WTC11 (cell line): Measurements from ENCODE around the gene TNIK. TPM values are rescaled to one million over a fixed set of nuclear protein-coding genes. Genes with fewer than 3 reads are reported as not detected.
A peak's percentile ranks its signal among the peaks of the same experiment; 100 is the strongest.

Experiments
- ATAC-seq: fragments of 200-7000 bp; cut with Tn5 transposase; 2 replicates; pipeline ENCODE4 v1.10.0; 2021; ENCODE audit warnings: mild to moderate bottlenecking, moderate library complexity
- CTCF ChIA-PET: fragments of 300-600 bp; sonication (Branson Sonifier 250); formaldehyde crosslinking; loops from one replicate; lab custom pipeline; 2021; ENCODE audit warnings: antibody characterized with exemption; lab: Charles Lee
- POLR2A ChIA-PET: fragments of 350-600 bp; sonication (Branson Sonifier 250); formaldehyde crosslinking; loops from one replicate; lab custom pipeline; 2021; ENCODE audit warnings: antibody characterized with exemption; lab: Charles Lee
- DNase-seq: peaks from one replicate; pipeline ENCODE4 v3.0.0; 2021; ENCODE audit warnings: low spot score
- H3K27ac Mint-ChIP-seq: 2 replicates; pipeline ENCODE4 v1.8.0; 2021; ENCODE audit warnings: mixed read lengths
- H3K27me3 Mint-ChIP-seq: 2 replicates; pipeline ENCODE4 v1.8.0; 2021; ENCODE audit warnings: low read depth, mild to moderate bottlenecking, moderate library complexity, mixed read lengths
- H3K36me3 Mint-ChIP-seq: 2 replicates; pipeline ENCODE4 v1.8.0; 2021; ENCODE audit warnings: mixed read lengths
- H3K4me1 Mint-ChIP-seq: 2 replicates; pipeline ENCODE4 v1.8.0; 2022; ENCODE audit warnings: mixed read lengths
- H3K4me3 Mint-ChIP-seq: 2 replicates; pipeline ENCODE4 v1.8.0; 2021; ENCODE audit warnings: mild to moderate bottlenecking, moderate library complexity, mixed read lengths
- H3K9me3 Mint-ChIP-seq: 2 replicates; pipeline ENCODE4 v1.8.0; 2021; ENCODE audit warnings: mixed read lengths
- ARID4B ChIP-seq: sonication (generic); formaldehyde crosslinking; IDR thresholded peaks from 2 replicates; pipeline ENCODE4 v1.8.0; 2023; ENCODE audit warnings: missing genetic modification reagents, mild to moderate bottlenecking, borderline replicate concordance
- ATF6 ChIP-seq: sonication (generic); formaldehyde crosslinking; IDR thresholded peaks from 2 replicates; pipeline ENCODE4 v1.8.1; 2023; ENCODE audit warnings: mild to moderate bottlenecking, missing genetic modification reagents
- CREM ChIP-seq: sonication (generic); formaldehyde crosslinking; IDR thresholded peaks from 2 replicates; pipeline ENCODE4 v1.8.1; 2022; ENCODE audit warnings: mild to moderate bottlenecking, missing genetic modification reagents, moderate library complexity
- ERG ChIP-seq: fragments of 250-450 bp; sonication (Bioruptor Pico); IDR thresholded peaks from 2 replicates; pipeline ENCODE4 v1.8.0; 2021; ENCODE audit warnings: mild to moderate bottlenecking
- FOXJ3 ChIP-seq: sonication (generic); formaldehyde crosslinking; IDR thresholded peaks from 2 replicates; pipeline ENCODE4 v1.9.0; 2021; ENCODE audit warnings: missing genetic modification reagents, mild to moderate bottlenecking, borderline replicate concordance
- FOXK1 ChIP-seq: sonication (generic); formaldehyde crosslinking; IDR thresholded peaks from 2 replicates; pipeline ENCODE4 v1.8.0; 2022; ENCODE audit warnings: mild to moderate bottlenecking, moderate library complexity, missing genetic modification reagents
- NFYB ChIP-seq: sonication (generic); formaldehyde crosslinking; conservative IDR thresholded peaks from 2 replicates; pipeline ENCODE4 v1.8.0; 2022; ENCODE audit warnings: low read depth, missing genetic modification reagents
- OVOL2 ChIP-seq: fragments of 250-450 bp; sonication (Bioruptor Pico); IDR thresholded peaks from 2 replicates; pipeline ENCODE4 v1.9.0; 2021; ENCODE audit warnings: mild to moderate bottlenecking, borderline replicate concordance
- RORB ChIP-seq: fragments of 250-450 bp; sonication (Bioruptor Pico); IDR thresholded peaks from 2 replicates; pipeline ENCODE4 v1.9.0; 2021; ENCODE audit warnings: mild to moderate bottlenecking
- TCF7 ChIP-seq: sonication (generic); formaldehyde crosslinking; IDR thresholded peaks from 2 replicates; pipeline ENCODE4 v1.8.0; 2022; ENCODE audit warnings: mild to moderate bottlenecking, low read depth, missing genetic modification reagents, moderate library complexity
- ZBTB43 ChIP-seq: sonication (generic); formaldehyde crosslinking; IDR thresholded peaks from 2 replicates; pipeline ENCODE4 v1.8.1; 2023; ENCODE audit warnings: mild to moderate bottlenecking, missing genetic modification reagents
- ZNF317 ChIP-seq: sonication (generic); formaldehyde crosslinking; IDR thresholded peaks from 2 replicates; pipeline ENCODE4 v1.8.1; 2023; ENCODE audit warnings: low read depth, mild to moderate bottlenecking, moderate library complexity, missing genetic modification reagents, borderline replicate concordance
- ZNF423 ChIP-seq: fragments of 250-450 bp; sonication (Bioruptor Pico); IDR thresholded peaks from 2 replicates; pipeline ENCODE4 v2.1.2; 2022; ENCODE audit warnings: mild to moderate bottlenecking, moderate library complexity
- total RNA-seq: library from RNA; stranded (reverse); gene quantifications from 3 replicates; pipeline ENCODE4 v1.2.3, GENCODE V29; 2021
- TF ChIP-seq, protein P1 (sequence below): sonication (generic); formaldehyde crosslinking; IDR thresholded peaks from 2 replicates; pipeline ENCODE4 v1.8.1; 2023; ENCODE audit warnings: mild to moderate bottlenecking, moderate library complexity, missing genetic modification reagents
- TF ChIP-seq, protein P2 (sequence below): fragments of 250-450 bp; sonication (Bioruptor Pico); IDR thresholded peaks from 2 replicates; pipeline ENCODE4 v1.9.0; 2021; ENCODE audit warnings: mild to moderate bottlenecking, borderline replicate concordance
- TF ChIP-seq, protein P3 (sequence below): sonication (generic); formaldehyde crosslinking; IDR thresholded peaks from 2 replicates; pipeline ENCODE4 v1.8.0; 2022; ENCODE audit warnings: mild to moderate bottlenecking, missing genetic modification reagents

The TNIK gene
- total RNA-seq, 1 experiment from 2014 or later: 50.3 TPM

DNA sequence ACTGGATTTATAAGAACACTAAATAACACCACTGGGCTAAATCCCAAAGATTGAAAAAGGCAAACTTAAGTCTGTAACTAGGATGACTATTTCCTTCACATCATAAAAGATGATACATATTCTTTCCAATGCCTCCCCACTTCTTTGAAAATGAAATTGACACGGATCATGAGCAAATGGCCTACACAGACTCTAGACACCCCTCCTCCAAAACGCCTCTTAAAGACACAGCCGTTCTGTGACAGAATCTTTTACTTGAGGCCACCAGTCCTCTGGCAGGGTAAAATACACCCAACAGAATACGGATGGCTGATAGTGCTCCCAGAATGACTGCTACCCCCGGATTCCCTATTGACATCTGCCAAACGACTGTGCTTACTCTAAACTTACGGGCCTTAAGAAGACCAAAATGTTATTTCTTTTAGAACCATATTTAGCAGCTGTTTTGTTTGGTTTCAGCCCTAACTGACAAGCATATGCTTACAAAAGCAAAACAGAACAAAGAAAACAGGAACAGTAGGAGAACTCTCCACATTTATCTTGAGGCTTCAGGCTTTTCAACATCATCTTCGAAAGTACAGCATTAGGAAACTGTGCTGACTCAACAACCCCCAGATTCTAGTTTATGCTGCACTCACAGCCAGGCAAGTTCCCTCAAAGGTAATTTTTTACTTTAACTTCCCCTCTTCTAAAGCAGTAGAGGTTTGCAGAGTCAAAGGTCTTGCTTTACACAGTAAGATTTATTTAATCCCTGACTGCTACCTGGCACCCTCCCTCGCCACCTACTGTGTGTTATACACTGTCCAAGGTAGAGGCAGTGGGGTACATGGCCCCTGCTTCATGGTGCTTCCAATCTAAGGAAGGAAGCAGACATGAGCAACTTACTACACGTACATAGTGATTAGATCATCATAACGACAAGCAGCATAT lies 84.3 kb downstream of the TNIK start:
- H3K9me3 Mint-ChIP-seq: no peaks in the 10 kb centered on the region
- no peak overlapping the region for H3K4me3 Mint-ChIP-seq
- CTCF ChIA-PET: interaction anchor here (0.7 to 1.4 kb wide), 2 partner anchors 69 to 78 kb away, joined by 3 read pairs; no protein-coding TSS in a partner anchor
- no peak for DNase-seq
- ATAC-seq: no peak
- 0 out of 2 replicates have a peak overlapping the region, but pooled peaks have one; percentile 21 for H3K27ac Mint-ChIP-seq
- no peaks in the 10 kb centered on the region for H3K27me3 Mint-ChIP-seq
- peaks cover 52% of the 10 kb centered on the region for H3K4me1 Mint-ChIP-seq
- no peaks in the 10 kb centered on the region for H3K36me3 Mint-ChIP-seq
- no peak for TF ChIP-seq ZNF317 (CRISPR knock-in tag)
- no peak for TF ChIP-seq ARID4B (CRISPR knock-in tag)
- TF ChIP-seq CREM: no peak
- TF ChIP-seq OVOL2: no peak
- no peak for TF ChIP-seq FOXK1 (CRISPR knock-in tag)
- TF ChIP-seq ZNF423: no peak
- TF ChIP-seq ATF6 (CRISPR knock-in tag): no peak
- TF ChIP-seq, protein P1, sequence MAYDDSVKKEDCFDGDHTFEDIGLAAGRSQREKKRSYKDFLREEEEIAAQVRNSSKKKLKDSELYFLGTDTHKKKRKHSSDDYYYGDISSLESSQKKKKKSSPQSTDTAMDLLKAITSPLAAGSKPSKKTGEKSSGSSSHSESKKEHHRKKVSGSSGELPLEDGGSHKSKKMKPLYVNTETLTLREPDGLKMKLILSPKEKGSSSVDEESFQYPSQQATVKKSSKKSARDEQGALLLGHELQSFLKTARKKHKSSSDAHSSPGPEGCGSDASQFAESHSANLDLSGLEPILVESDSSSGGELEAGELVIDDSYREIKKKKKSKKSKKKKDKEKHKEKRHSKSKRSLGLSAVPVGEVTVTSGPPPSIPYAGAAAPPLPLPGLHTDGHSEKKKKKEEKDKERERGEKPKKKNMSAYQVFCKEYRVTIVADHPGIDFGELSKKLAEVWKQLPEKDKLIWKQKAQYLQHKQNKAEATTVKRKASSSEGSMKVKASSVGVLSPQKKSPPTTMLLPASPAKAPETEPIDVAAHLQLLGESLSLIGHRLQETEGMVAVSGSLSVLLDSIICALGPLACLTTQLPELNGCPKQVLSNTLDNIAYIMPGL: no peak
- TF ChIP-seq NFYB (CRISPR knock-in tag): no peak
- no peak for TF ChIP-seq TCF7 (CRISPR knock-in tag)
- no peak for TF ChIP-seq ERG (CRISPR knock-in tag)
- TF ChIP-seq, protein P2, sequence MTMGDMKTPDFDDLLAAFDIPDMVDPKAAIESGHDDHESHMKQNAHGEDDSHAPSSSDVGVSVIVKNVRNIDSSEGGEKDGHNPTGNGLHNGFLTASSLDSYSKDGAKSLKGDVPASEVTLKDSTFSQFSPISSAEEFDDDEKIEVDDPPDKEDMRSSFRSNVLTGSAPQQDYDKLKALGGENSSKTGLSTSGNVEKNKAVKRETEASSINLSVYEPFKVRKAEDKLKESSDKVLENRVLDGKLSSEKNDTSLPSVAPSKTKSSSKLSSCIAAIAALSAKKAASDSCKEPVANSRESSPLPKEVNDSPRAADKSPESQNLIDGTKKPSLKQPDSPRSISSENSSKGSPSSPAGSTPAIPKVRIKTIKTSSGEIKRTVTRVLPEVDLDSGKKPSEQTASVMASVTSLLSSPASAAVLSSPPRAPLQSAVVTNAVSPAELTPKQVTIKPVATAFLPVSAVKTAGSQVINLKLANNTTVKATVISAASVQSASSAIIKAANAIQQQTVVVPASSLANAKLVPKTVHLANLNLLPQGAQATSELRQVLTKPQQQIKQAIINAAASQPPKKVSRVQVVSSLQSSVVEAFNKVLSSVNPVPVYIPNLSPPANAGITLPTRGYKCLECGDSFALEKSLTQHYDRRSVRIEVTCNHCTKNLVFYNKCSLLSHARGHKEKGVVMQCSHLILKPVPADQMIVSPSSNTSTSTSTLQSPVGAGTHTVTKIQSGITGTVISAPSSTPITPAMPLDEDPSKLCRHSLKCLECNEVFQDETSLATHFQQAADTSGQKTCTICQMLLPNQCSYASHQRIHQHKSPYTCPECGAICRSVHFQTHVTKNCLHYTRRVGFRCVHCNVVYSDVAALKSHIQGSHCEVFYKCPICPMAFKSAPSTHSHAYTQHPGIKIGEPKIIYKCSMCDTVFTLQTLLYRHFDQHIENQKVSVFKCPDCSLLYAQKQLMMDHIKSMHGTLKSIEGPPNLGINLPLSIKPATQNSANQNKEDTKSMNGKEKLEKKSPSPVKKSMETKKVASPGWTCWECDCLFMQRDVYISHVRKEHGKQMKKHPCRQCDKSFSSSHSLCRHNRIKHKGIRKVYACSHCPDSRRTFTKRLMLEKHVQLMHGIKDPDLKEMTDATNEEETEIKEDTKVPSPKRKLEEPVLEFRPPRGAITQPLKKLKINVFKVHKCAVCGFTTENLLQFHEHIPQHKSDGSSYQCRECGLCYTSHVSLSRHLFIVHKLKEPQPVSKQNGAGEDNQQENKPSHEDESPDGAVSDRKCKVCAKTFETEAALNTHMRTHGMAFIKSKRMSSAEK (CRISPR knock-in tag): no peak
- no peak for TF ChIP-seq ZBTB43 (CRISPR knock-in tag)
- TF ChIP-seq RORB (CRISPR knock-in tag): no peak
- TF ChIP-seq, protein P3, sequence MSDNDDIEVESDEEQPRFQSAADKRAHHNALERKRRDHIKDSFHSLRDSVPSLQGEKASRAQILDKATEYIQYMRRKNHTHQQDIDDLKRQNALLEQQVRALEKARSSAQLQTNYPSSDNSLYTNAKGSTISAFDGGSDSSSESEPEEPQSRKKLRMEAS (CRISPR knock-in tag): no peak
- TF ChIP-seq FOXJ3 (CRISPR knock-in tag): no peak
- TF ChIP-seq, all 79 proteins: peak for 0
- POLR2A ChIA-PET: no interaction called here
